Fibroblast of skin of right quadriceps (primary cell): Measurements from ENCODE around the gene GNB1.

ENCODE experiments used
- DNase-seq: peaks from one replicate; pipeline ENCODE4 v3.0.0-alpha.2; 2013

The GNB1 gene

GRCh38 chr1:1809489-1809888 lies 81.4 kb downstream of the GNB1 start:
- DNase-seq, result no peak

DNA sequence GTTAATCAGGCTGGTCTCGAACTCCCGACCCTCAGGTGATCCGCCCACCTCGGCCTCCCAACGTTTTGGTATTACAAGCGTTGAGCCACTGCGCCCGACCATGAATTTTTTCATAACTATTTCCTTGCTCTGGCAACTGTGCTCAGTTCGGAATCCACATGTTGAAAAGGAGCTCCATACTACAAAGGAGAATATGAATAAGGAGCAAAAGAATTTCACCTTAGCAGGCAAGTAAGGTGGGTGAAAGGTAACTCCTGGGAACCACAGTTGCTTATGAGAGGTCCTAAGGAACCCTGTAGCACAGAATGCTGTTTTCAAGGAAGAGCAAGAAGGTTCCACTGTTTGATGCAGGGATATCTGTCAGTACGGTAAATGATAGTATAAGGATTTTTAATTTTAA lies 82.7 kb downstream of the GNB1 start:
- no peak for DNase-seq

- no peak for DNase-seq
Observed at GRCh38 chr1:1806890-1807289, 84.0 kb downstream of the GNB1 start.

- DNase-seq, result no peak
Observed at GRCh38 chr1:1804301-1804700, 86.6 kb downstream of the GNB1 start.

- DNase-seq, result no peak
Observed at GRCh38 chr1:1802871-1803270, 88.0 kb downstream of the GNB1 start.

DNA sequence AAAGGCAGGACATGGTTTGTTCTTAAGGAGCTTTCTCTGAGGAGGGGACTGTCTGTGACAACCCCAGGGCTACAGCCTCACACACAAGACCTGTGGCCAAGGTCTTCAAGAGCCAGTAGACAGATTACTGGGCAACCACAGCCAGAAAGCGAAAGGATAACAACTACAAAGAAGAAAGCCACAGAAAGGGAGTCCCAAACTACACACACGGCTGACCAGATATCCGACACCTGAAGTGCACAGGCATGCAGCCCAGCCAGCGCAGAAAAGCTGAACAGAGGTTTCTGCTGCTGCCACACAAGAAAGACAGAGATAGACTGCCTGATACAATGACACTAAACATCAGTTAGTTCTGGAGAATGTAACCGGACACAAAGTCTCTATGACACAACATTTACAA lies 91.2 kb downstream of the GNB1 start:
- DNase-seq, result no peak

GRCh38 chr1:1797731-1798341 lies 93.1 kb downstream of the GNB1 start:
- DNase-seq, result no peak

DNA sequence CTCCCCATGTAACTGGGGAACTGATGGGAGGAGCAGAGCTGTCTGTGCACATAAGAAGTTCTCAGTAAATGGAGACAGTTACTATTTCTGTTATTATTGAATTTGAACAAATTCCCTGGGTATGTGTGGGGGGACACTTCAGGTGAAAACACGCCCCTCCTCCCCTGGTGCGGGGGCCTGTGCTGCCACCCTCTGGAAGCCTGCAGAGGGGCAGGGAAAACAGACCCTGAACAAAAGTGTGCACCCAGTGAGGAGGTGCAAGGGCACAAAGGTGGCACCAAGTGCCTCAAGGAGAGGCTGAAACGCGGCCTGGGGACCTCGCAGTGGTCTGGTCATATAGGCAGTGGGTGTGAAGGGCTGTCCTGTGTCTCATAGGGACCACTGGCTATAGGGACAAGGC lies 94.4 kb downstream of the GNB1 start:
- DNase-seq, result no peak

DNA sequence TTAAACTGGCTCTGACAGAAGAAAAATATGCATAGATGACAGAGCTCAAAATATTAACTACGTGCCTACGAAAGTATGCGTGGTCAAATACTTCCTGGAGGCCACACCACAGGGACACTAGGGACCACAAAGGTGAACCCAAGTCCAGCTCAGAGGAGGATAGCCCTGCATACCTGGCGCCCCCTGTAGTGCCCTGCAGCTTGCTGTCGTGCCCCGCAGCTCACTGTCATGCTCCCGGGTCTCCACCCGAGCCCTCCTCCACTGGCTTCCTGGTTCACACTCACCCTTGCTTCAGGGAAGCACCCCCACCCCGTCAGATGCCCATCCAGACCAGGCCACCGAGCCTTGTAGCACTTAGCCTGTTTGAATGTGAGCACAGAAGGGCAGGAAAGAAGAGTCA lies 95.9 kb downstream of the GNB1 start:
- DNase-seq, result no peak

- no peak for DNase-seq
Observed at GRCh38 chr1:1793481-1794244, 97.2 kb downstream of the GNB1 start.

DNA sequence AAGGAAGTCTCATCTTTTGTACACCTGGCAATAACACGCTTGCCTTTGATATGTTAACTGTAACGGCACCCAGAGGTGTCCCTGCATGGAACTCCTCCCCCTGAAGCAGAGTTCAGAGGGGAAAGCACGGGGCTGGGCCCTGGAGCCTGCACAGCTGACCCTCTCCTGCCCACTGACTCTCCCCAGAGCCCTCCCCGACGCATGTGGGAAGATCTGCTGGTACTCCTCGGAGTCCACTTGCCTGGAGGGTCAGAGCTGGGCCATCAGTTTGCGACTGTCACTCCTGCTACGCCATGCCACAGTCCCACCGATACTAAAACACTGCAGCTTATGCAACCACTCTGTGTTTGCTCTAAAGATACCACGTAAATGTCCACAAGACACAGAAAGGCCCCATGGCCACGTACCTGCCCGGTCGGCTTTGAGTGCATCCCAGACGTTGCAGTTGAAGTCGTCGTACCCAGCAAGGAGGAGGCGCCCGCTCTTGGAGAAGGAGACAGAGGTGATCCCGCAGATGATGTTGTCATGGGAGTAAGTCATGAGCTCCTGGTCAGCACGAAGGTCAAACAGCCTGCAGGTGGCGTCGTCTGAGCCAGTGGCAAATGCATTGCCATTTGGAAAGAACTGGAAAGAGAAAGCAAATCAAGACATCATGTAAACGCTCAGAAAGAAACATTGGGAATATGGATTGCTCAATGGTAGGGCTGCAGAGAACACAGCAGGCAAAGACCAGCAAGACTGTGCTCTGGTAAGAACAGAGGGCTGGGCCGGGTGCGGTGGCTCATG lies 102.0 kb downstream of the GNB1 start:
- DNase-seq, result no peak

DNA sequence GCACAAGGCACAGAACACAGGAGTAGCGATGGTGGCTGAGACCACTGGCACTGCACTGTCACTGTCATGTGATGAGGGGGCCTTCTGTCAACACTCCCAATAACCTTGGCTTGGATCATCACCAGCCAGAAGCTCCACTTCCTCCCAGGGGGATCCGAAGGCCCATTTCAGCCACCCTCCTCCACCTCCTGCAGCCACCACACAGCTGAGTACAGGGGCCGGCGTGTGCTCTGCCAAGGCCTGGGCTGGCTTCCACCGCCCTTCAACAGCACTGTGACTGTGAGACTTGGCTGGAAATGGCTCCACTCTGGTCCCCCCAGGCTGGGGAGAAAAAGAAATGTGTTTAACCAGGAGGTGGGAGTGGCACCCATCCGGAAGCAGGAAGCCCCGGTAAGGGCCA lies 102.8 kb downstream of the GNB1 start:
- DNase-seq, result no peak

DNA sequence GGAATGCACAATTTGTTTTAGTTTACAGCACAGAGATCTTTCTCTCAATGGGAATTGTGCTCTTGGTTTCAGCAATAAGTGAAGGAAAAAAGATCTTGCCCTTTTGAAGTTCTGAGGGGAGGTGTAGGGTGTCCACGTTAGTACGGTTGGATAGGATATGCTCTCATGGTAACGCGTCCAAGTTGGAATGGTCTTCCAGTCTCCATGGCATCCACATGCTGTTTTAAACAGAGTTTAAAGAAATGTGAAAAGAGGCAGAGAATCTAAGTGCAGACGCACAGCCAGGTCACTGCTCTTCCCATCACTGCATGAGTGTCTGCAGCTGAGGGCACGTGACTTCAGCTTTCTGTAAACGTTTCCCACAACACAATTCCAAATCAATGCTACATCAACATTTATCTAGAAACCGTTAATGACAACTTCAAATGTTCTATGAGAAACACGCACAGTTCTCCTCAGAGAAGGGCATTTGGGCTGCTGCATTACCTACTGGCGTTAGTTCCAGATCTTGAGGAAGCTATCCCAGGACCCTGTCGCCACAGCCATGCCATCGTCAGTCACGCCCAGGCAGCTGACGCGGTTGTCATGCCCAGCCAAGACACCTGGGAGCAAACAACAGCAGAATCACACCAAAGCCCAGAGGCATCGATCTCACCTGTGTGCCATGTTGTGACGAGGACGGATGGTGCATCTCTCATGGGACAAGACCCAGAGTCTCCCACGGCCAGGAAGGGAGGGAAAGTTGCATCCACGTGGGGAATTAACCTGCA lies 103.9 kb downstream of the GNB1 start:
- DNase-seq, result no peak

DNA sequence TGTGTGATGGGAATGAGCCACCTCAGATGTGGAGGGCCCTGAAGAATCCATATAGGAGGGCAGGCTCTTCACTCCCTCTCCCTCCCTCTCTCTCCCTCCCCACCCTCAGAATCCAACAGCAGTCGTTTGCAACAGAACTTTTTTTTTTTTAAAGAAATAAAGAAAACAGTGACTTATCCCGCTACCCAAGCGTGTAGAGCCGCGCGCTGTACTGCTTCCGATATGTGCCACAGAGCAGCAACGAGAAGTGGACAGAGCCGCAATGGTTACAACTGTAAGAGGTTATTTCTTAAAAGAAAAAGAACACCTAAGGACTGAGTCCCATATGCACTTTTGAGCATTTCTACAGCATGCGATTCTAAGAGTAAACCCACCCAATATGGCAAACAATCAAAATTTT lies 105.2 kb downstream of the GNB1 start:
- DNase-seq, result no peak

DNA sequence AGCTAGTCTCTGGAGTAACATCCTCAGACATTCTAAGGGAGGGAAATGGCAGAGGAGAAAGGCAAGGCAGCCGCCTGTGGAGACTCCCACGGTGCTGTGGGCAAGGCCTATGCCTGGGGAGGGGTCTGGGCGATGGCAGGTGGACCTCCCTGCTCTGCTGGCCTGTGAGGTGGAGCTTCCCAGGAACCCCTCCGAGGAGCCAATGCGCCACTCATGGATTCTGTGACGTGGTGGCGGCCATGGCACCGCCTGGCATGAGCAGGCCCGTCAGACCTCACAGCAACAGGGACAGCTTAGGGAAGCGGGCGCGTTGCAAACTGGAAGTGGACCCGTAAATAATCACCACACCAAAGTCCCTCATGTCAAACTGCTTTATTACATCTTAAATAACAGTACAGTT lies 106.0 kb downstream of the GNB1 start:
- no peak for DNase-seq

GRCh38 chr1:1783320-1783719 lies 107.6 kb downstream of the GNB1 start:
- no peak for DNase-seq

GRCh38 chr1:1782399-1783221 lies 108.3 kb downstream of the GNB1 start:
- DNase-seq, result peak; percentile 35

GRCh38 chr1:1781526-1781903 lies 109.4 kb downstream of the GNB1 start:
- no peak for DNase-seq

GRCh38 chr1:1780598-1781525 lies 110.0 kb downstream of the GNB1 start:
- DNase-seq, result no peak

DNA sequence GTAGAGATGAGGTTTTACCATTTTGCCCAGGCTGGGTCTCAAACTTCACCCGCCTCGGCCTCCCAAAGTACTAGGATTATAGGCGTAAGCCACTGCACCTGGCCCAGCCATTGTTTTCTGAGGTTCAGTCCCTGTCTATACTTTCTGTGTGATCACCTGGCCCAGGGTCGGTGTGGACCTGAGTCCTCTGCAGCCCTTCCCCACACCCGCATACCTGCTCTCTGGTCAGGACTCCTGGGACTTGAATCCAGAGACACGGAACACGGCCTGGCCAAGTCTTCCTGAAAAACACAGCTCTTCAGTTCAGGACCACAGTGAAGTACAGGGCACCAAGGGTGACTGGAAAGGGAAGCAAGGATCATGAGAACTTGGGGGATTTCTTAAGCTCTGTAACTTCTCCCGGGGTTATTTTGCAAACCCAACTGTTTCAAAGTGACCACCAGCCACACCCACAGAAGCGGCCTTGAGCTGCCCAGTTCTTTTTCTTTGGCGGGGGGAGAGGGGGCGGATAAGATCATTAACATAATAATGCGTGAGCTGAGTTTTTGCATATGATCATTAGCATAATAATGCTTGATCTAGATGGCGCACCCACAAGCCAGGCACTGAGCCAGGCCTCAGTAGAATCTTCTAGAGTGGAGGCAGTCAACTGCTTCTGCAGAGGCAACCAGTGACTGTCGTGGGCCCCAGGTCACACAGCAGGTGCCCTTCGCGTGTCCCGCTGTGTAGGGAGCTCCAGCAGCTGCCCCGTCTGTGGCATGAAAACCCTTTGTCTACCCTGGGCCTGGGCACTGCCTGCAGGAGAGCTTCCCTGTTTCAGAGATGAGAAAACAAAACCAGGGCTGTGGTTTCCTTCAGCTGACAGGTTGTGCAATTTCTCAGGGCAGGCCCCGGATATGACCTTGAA lies 110.9 kb downstream of the GNB1 start:
- no peak for DNase-seq
